ENCODE results near the gene MCF2L. TPM values are rescaled to one million over a fixed set of nuclear protein-coding genes. Genes with fewer than 3 reads are reported as not detected.
A peak's percentile ranks its signal among the peaks of the same experiment; 100 is the strongest.
"Not testable (repeated sequence)": the region's sequence is repeated elsewhere in the genome, so short reads cannot be mapped to it uniquely, and the experiment has no call there.

MCF2L gene
- total RNA-seq, 2 experiments from 2014 or later = 1.6 to 2.8 TPM

GRCh38 chr13:113029061-113029445, 60.0 kb downstream of the MCF2L start:
- H3K36me3 Mint-ChIP-seq = no peaks in the 10 kb centered on the region
- H3K27me3 Mint-ChIP-seq = no peaks in the 10 kb centered on the region
- no peak overlapping the region for H3K4me3 Mint-ChIP-seq
- no peak for ATAC-seq
- no peaks in the 10 kb centered on the region for H3K9me3 Mint-ChIP-seq (ENCODE audit: low read depth)
- H3K27ac Mint-ChIP-seq = no peak overlapping the region
- CTCF ChIA-PET = interaction anchor here (0.8 to 4.0 kb wide), 6 partner anchors 23 to 181 kb away, joined by 3 to 38 read pairs (median 4); partner anchors contain the start of gene CUL4A
- H3K4me1 Mint-ChIP-seq = no peaks in the 10 kb centered on the region
- DNase-seq = no peak

- Mint-ChIP-seq H3K4me3 (no peak overlapping the region), H3K27ac (no peak overlapping the region), H3K4me1 (no peaks in the 10 kb centered on the region), H3K9me3 (ENCODE audit: low read depth) (no peaks in the 10 kb centered on the region), H3K27me3 (no peaks in the 10 kb centered on the region), H3K36me3 (no peaks in the 10 kb centered on the region)
- ATAC-seq (peak; percentile 42), DNase-seq (peak; percentile 61)
- CTCF ChIA-PET = interaction anchor here (0.6 to 4.0 kb wide), 8 partner anchors 24 to 180 kb away, joined by 3 to 38 read pairs (median 4); partner anchors contain the start of gene CUL4A
Measured at GRCh38 chr13:113029487-113030258, 60.7 kb downstream of the MCF2L start.

GRCh38 chr13:113030259-113030640, 61.2 kb downstream of the MCF2L start:
- not testable (repeated sequence) for H3K27ac Mint-ChIP-seq; ATAC-seq; H3K4me3 Mint-ChIP-seq; H3K27me3 Mint-ChIP-seq; H3K4me1 Mint-ChIP-seq; H3K9me3 Mint-ChIP-seq (ENCODE audit: low read depth); DNase-seq; H3K36me3 Mint-ChIP-seq
- CTCF ChIA-PET = interaction anchor here (1.1 to 4.0 kb wide), 2 partner anchors 87 to 90 kb away, joined by 4 to 38 read pairs; no protein-coding TSS in a partner anchor

GRCh38 chr13:113031465-113031864, 62.5 kb downstream of the MCF2L start:
- no peak for ATAC-seq
- no peak for DNase-seq
- H3K4me1 Mint-ChIP-seq = no peaks in the 10 kb centered on the region
- CTCF ChIA-PET = interaction anchor here (0.8 to 1.9 kb wide), 2 partner anchors 89 to 414 kb away, joined by 3 to 9 read pairs; no protein-coding TSS in a partner anchor
- no peaks in the 10 kb centered on the region for H3K9me3 Mint-ChIP-seq (ENCODE audit: low read depth)
- no peaks in the 10 kb centered on the region for H3K27me3 Mint-ChIP-seq
- no peaks in the 10 kb centered on the region for H3K36me3 Mint-ChIP-seq
- no peak overlapping the region for H3K27ac Mint-ChIP-seq
- H3K4me3 Mint-ChIP-seq = no peak overlapping the region

- H3K36me3 Mint-ChIP-seq = no peaks in the 10 kb centered on the region
- H3K4me3 Mint-ChIP-seq = no peak overlapping the region
- H3K27ac Mint-ChIP-seq = no peak overlapping the region
- H3K9me3 Mint-ChIP-seq (ENCODE audit: low read depth) = no peaks in the 10 kb centered on the region
- CTCF ChIA-PET = interaction anchor here (1.9 kb wide), 1 partner anchor 90 kb away, joined by 9 read pairs; no protein-coding TSS in a partner anchor
- no peaks in the 10 kb centered on the region for H3K27me3 Mint-ChIP-seq
- DNase-seq = no peak
- ATAC-seq = no peak
- no peaks in the 10 kb centered on the region for H3K4me1 Mint-ChIP-seq
Measured at GRCh38 chr13:113032291-113032690, 63.3 kb downstream of the MCF2L start.

GRCh38 chr13:113033054-113033850, 64.2 kb downstream of the MCF2L start:
- CTCF ChIA-PET = no interaction called here
- no peak for DNase-seq
- H3K4me3 Mint-ChIP-seq = no peak overlapping the region
- H3K27ac Mint-ChIP-seq = no peak overlapping the region
- no peak for ATAC-seq
- no peaks in the 10 kb centered on the region for H3K9me3 Mint-ChIP-seq (ENCODE audit: low read depth)
- H3K36me3 Mint-ChIP-seq = no peaks in the 10 kb centered on the region
- H3K4me1 Mint-ChIP-seq = no peaks in the 10 kb centered on the region
- no peaks in the 10 kb centered on the region for H3K27me3 Mint-ChIP-seq

- Mint-ChIP-seq H3K27ac (no peak overlapping the region), H3K36me3 (no peaks in the 10 kb centered on the region), H3K4me1 (no peaks in the 10 kb centered on the region), H3K27me3 (no peaks in the 10 kb centered on the region), H3K9me3 (ENCODE audit: low read depth) (no peaks in the 10 kb centered on the region), H3K4me3 (no peak overlapping the region)
- CTCF ChIA-PET = no interaction called here
- no peak for ATAC-seq
- DNase-seq = no peak
Measured at GRCh38 chr13:113034451-113035212, 65.6 kb downstream of the MCF2L start.

GRCh38 chr13:113035213-113035800, 66.3 kb downstream of the MCF2L start:
- Mint-ChIP-seq H3K4me3 (no peak overlapping the region), H3K36me3 (no peaks in the 10 kb centered on the region), H3K9me3 (ENCODE audit: low read depth) (no peaks in the 10 kb centered on the region), H3K4me1 (no peaks in the 10 kb centered on the region), H3K27ac (no peak overlapping the region), H3K27me3 (no peaks in the 10 kb centered on the region)
- ATAC-seq (no peak), DNase-seq (no peak)
- CTCF ChIA-PET = no interaction called here

- Mint-ChIP-seq H3K36me3 (no peaks in the 10 kb centered on the region), H3K27me3 (no peaks in the 10 kb centered on the region), H3K27ac (no peak overlapping the region), H3K4me3 (no peak overlapping the region), H3K9me3 (ENCODE audit: low read depth) (no peaks in the 10 kb centered on the region), H3K4me1 (no peaks in the 10 kb centered on the region)
- DNase-seq = no peak
- ATAC-seq = no peak
- CTCF ChIA-PET = no interaction called here
Measured at GRCh38 chr13:113036401-113036800, 67.4 kb downstream of the MCF2L start.

GRCh38 chr13:113040031-113040430, 71.0 kb downstream of the MCF2L start:
- Mint-ChIP-seq H3K4me3 (no peak overlapping the region), H3K4me1 (no peaks in the 10 kb centered on the region), H3K27me3 (no peaks in the 10 kb centered on the region), H3K9me3 (ENCODE audit: low read depth) (no peaks in the 10 kb centered on the region), H3K27ac (no peak overlapping the region), H3K36me3 (no peaks in the 10 kb centered on the region)
- DNase-seq (no peak), ATAC-seq (no peak)
- CTCF ChIA-PET = no interaction called here

GRCh38 chr13:113040597-113041292, 71.7 kb downstream of the MCF2L start:
- Mint-ChIP-seq H3K27me3 (no peaks in the 10 kb centered on the region), H3K4me3 (no peak overlapping the region), H3K36me3 (no peaks in the 10 kb centered on the region), H3K4me1 (no peaks in the 10 kb centered on the region), H3K9me3 (ENCODE audit: low read depth) (no peaks in the 10 kb centered on the region), H3K27ac (no peak overlapping the region)
- ATAC-seq = no peak
- CTCF ChIA-PET = no interaction called here
- no peak for DNase-seq

- ATAC-seq (no peak), DNase-seq (no peak)
- H3K27ac Mint-ChIP-seq = no peak overlapping the region
- CTCF ChIA-PET = no interaction called here
- no peaks in the 10 kb centered on the region for H3K36me3 Mint-ChIP-seq
- H3K27me3 Mint-ChIP-seq = no peaks in the 10 kb centered on the region
- no peaks in the 10 kb centered on the region for H3K4me1 Mint-ChIP-seq
- no peaks in the 10 kb centered on the region for H3K9me3 Mint-ChIP-seq (ENCODE audit: low read depth)
- no peak overlapping the region for H3K4me3 Mint-ChIP-seq
Measured at GRCh38 chr13:113041293-113041690, 72.3 kb downstream of the MCF2L start.
